HCT116 (cell line): ENCODE data around the gene MDM2. TPM values are rescaled to one million over a fixed set of nuclear protein-coding genes. Genes with fewer than 3 reads are reported as not detected.

Experiments used
- ATAC-seq: fragments of 200-7000 bp; cut with Tn5 transposase; 2 replicates; pipeline ENCODE4 v1.9.1; 2020; ENCODE audit warnings: mild to moderate bottlenecking, moderate library complexity
- BruUV-seq: library from RNA; stranded (reverse); fragments of 400-500 nt; replicated peaks from 2 replicates; lab custom pipeline; 2021; lab: Mats Ljungman, UMichigan
- CTCF ChIA-PET: fragments of 300-600 bp; sonication (Branson Sonifier 250); formaldehyde crosslinking; loops from one replicate; lab custom pipeline; 2021; ENCODE audit warnings: antibody characterized with exemption; lab: Charles Lee
- POLR2A ChIA-PET: fragments of 300-600, 350-600 bp; sonication (Branson Sonifier 250); formaldehyde crosslinking; loops from one replicate; lab custom pipeline; 2021; ENCODE audit warnings: antibody characterized with exemption; lab: Charles Lee
- RAD21 ChIA-PET, 2 experiments: fragments of 300-600 bp; sonication (Branson Sonifier 250); formaldehyde crosslinking; loops; one replicate each; lab custom pipeline; 2023; ENCODE audit warnings: low total read pairs in 2 of 2; ENCODE audit not compliant: uncharacterized antibody in 2 of 2, unreplicated experiment in 2 of 2, low non-redundant PET in 1 of 2; lab: Charles Lee
- DNase-seq: peaks from one replicate; pipeline ENCODE4 v3.0.0-alpha.2; 2010; ENCODE audit warnings: low read depth, low spot score
- H2AFZ ChIP-seq: fragments of 200-600 bp; shearing (Covaris generic), sonication (generic); 2 replicates; pipeline ENCODE4 v1.6.1; 2017; ENCODE audit warnings: low read depth, mixed run types, mixed read lengths, antibody characterized with exemption, low read length; ENCODE audit not compliant: poor library complexity, severe bottlenecking
- H3K27ac ChIP-seq: 2 replicates; pipeline ENCODE4 v1.5.1; 2012; ENCODE audit warnings: low read depth, low read length
- H3K27me3 ChIP-seq: fragments of 200-600 bp; sonication (generic); 2 replicates; pipeline ENCODE4 v1.6.1; 2016; ENCODE audit warnings: mixed run types, low read length, mixed read lengths; ENCODE audit not compliant: insufficient read depth
- H3K36me3 ChIP-seq, 2 experiments: fragments of 200-500 bp in 1 of 2; fragments of 200-600 bp in 1 of 2; sonication (Bioruptor generic) in 1 of 2; sonication (generic) in 1 of 2; 2 replicates each; pipeline versions ENCODE4 v1.5.1 to v1.6.1; 2014 to 2016; ENCODE audit warnings: low read length in 2 of 2, inconsistent platforms in 1 of 2, mixed read lengths in 1 of 2, mixed run types in 1 of 2; ENCODE audit not compliant: insufficient read depth in 2 of 2, control insufficient read depth in 1 of 2
- H3K4me1 ChIP-seq, 2 experiments: fragments of 200-600 bp in 1 of 2; sonication (generic) in 1 of 2; 2 replicates each; pipeline versions ENCODE4 v1.5.1 to v1.6.1; 2012 to 2017; ENCODE audit warnings: low read length in 2 of 2, inconsistent platforms in 1 of 2, mild to moderate bottlenecking in 1 of 2, mixed read lengths in 1 of 2, mixed run types in 1 of 2, moderate library complexity in 1 of 2; ENCODE audit not compliant: insufficient read depth in 2 of 2, control insufficient read depth in 1 of 2
- H3K4me2 ChIP-seq: fragments of 200-600 bp; sonication (generic); 2 replicates; pipeline ENCODE4 v1.6.1; 2017; ENCODE audit warnings: mixed run types, low read length, mixed read lengths
- H3K4me3 ChIP-seq, 2 experiments: fragments of 200-600 bp in 1 of 2; sonication (generic) in 1 of 2; replicated peaks in 1 of 2; 2 replicates each; pipeline ENCODE4 v1.5.1; 2011 to 2016; ENCODE audit warnings: low read length in 2 of 2, control low read depth in 1 of 2, low read depth in 1 of 2, mild to moderate bottlenecking in 1 of 2, mixed read lengths in 1 of 2, mixed run types in 1 of 2
- H3K79me2 ChIP-seq: fragments of 200-600 bp; sonication (generic); 2 replicates; pipeline ENCODE4 v1.6.1; 2017; ENCODE audit warnings: mild to moderate bottlenecking, mixed run types, low read length, moderate library complexity, mixed read lengths; ENCODE audit not compliant: insufficient read depth
- H3K9ac ChIP-seq: fragments of 200-600 bp; sonication (generic); 2 replicates; pipeline ENCODE4 v1.6.1; 2016; ENCODE audit warnings: low read length, mixed read lengths
- H3K9me2 ChIP-seq: fragments of 200-600 bp; sonication (generic), shearing (Covaris generic); 2 replicates; pipeline ENCODE4 v1.6.1; 2017; ENCODE audit warnings: mixed run types, mild to moderate bottlenecking, moderate library complexity; ENCODE audit not compliant: insufficient read depth
- H3K9me3 ChIP-seq, 2 experiments: fragments of 200-500 bp in 1 of 2; fragments of 200-600 bp in 1 of 2; sonication (Bioruptor generic) in 1 of 2; sonication (generic) in 1 of 2; 2 replicates each; pipeline ENCODE4 v1.6.1; 2014 to 2017; ENCODE audit warnings: low read length in 2 of 2, mixed read lengths in 2 of 2, inconsistent platforms in 1 of 2, low read depth in 1 of 2, mild to moderate bottlenecking in 1 of 2, mixed run types in 1 of 2, moderate library complexity in 1 of 2; ENCODE audit not compliant: control insufficient read depth in 1 of 2, insufficient read depth in 1 of 2
- H4K20me1 ChIP-seq: fragments of 200-600 bp; sonication (generic), shearing (Covaris generic); 2 replicates; pipeline ENCODE4 v1.6.1; 2017; ENCODE audit warnings: mixed run types, mild to moderate bottlenecking, moderate library complexity; ENCODE audit not compliant: insufficient read depth
- ATF3 ChIP-seq: IDR thresholded peaks from 2 replicates; pipeline ENCODE4 v1.6.1; 2012
- CBX3 ChIP-seq: IDR thresholded peaks from 2 replicates; pipeline ENCODE4 v1.6.1; 2012; ENCODE audit warnings: low read depth
- MAX ChIP-seq: IDR thresholded peaks from 2 replicates; pipeline ENCODE4 v1.6.1; 2012
- POLR2A ChIP-seq: IDR thresholded peaks from 2 replicates; pipeline ENCODE4 v1.7.0; 2011; ENCODE audit warnings: borderline replicate concordance; ENCODE audit not compliant: insufficient read depth, insufficient read length; ENCODE audit errors: extremely low read depth
- RAD21 ChIP-seq: IDR thresholded peaks from 2 replicates; pipeline ENCODE4 v1.6.1; 2012; ENCODE audit warnings: low read depth, mild to moderate bottlenecking
- SIN3A ChIP-seq: IDR thresholded peaks from 2 replicates; pipeline ENCODE4 v1.6.1; 2012; ENCODE audit warnings: low read depth
- SP1 ChIP-seq: IDR thresholded peaks from 2 replicates; pipeline ENCODE4 v1.6.1; 2012; ENCODE audit warnings: low read depth
- SRF ChIP-seq: IDR thresholded peaks from 2 replicates; pipeline ENCODE4 v1.6.1; 2012; ENCODE audit warnings: low read depth
- ZFX ChIP-seq: fragments of 450-650 bp; IDR thresholded peaks from 2 replicates; pipeline ENCODE4 v1.6.1; 2017
- intact Hi-C: fragments of 100-400 bp; cut with micrococcal nuclease; formaldehyde crosslinking; loops from 2 replicates; pipeline ENCODE4 v1.10.0; 2022
- total RNA-seq: library from RNA; stranded (reverse); gene quantifications from one replicate; pipeline ENCODE4 v1.2.1, GENCODE V29; 2021; ENCODE audit not compliant: unreplicated experiment

MDM2 gene
- total RNA-seq, 1 experiment from 2014 or later = 170 TPM

GRCh38 chr12:68791897-68792481 is 16.0 kb upstream of the MDM2 start:
- DNase-seq (no peak), ATAC-seq (no peak)
- ChIA-PET RAD21 (no interaction called here), CTCF (no interaction called here), POLR2A (no interaction called here)
- Histone ChIP-seq H3K9me2 (no peaks in the 10 kb centered on the region), H3K9ac (no peak overlapping the region), H3K9me3 (no peaks in the 10 kb centered on the region), H4K20me1 (no peaks in the 10 kb centered on the region), H2AFZ (no peak overlapping the region), H3K36me3 (no peaks in the 10 kb centered on the region), H3K79me2 (no peaks in the 10 kb centered on the region), H3K4me3 (no peak overlapping the region), H3K27ac (no peak overlapping the region), H3K4me1 (peaks cover 7 to 33% of the 10 kb centered on the region in 2 experiments), H3K4me2 (no peak overlapping the region), H3K27me3 (no peaks in the 10 kb centered on the region)
- BruUV-seq = no TSS peak
- TF ChIP-seq POLR2A (no peak), SRF (no peak), SIN3A (no peak), MAX (no peak), ZFX (no peak), CBX3 (no peak)
- intact Hi-C loops = no loop called here

- no peaks in the 10 kb centered on the region for H3K79me2 ChIP-seq
- BruUV-seq = no TSS peak
- H3K9ac ChIP-seq = no peak overlapping the region
- TF ChIP-seq ATF3 (no peak), SP1 (peak; percentile 55), RAD21 (no peak)
- ATAC-seq = peak; percentile 99
- H3K27me3 ChIP-seq = no peaks in the 10 kb centered on the region
- no peaks in the 10 kb centered on the region for H3K36me3 ChIP-seq
- H3K9me3 ChIP-seq = no peaks in the 10 kb centered on the region
- no peaks in the 10 kb centered on the region for H3K9me2 ChIP-seq
- ChIA-PET POLR2A (interaction anchor here (2.4 kb wide), 1 partner anchor 15 kb away, joined by 7 read pairs; the partner anchor contains the start of gene MDM2), CTCF (no interaction called here), RAD21 (no interaction called here)
- intact Hi-C loops = no loop called here
- no peak overlapping the region for H3K27ac ChIP-seq
- peaks cover 0 to 24% of the 10 kb centered on the region in 2 experiments for H3K4me1 ChIP-seq
- no peak overlapping the region for H2AFZ ChIP-seq
- peak overlapping the region; percentile 11; the same call in 1 of the 2 replicates for H3K4me2 ChIP-seq
- peak; percentile 59 for DNase-seq
- no peak overlapping the region for H3K4me3 ChIP-seq
- H4K20me1 ChIP-seq = no peaks in the 10 kb centered on the region
Observed at GRCh38 chr12:68792952-68793351, 15.0 kb upstream of the MDM2 start.
